Measurements from ENCODE around the gene GNG12. TPM values are rescaled to one million over a fixed set of nuclear protein-coding genes. Genes with fewer than 3 reads are reported as not detected.

GNG12 gene
- total RNA-seq, 1 donor, result 201 TPM

DNA sequence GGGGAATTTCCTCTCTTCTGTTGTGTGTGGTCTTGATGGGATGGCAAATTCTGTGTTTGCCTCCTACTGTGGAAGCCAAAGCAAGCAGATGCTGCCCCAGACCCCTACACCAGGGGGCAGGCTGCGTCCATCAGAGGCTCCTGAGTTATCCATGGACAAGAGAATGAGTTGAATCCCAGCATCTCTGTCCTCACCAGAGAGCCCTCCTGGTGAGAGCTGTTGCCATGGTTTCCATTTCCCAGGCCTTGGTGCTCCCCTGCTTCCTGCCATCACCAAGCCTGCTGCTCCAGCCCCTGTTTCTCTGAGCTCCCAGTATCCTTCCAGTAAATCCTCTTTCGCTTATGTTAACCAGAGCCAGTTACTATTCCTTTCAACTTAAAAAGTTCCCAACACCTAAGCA lies 20.4 kb upstream of the GNG12 start:
- H3K4me3 ChIP-seq (ENCODE audit: low read depth, low read length), result no peak overlapping the region
- TF ChIP-seq, protein P1, sequence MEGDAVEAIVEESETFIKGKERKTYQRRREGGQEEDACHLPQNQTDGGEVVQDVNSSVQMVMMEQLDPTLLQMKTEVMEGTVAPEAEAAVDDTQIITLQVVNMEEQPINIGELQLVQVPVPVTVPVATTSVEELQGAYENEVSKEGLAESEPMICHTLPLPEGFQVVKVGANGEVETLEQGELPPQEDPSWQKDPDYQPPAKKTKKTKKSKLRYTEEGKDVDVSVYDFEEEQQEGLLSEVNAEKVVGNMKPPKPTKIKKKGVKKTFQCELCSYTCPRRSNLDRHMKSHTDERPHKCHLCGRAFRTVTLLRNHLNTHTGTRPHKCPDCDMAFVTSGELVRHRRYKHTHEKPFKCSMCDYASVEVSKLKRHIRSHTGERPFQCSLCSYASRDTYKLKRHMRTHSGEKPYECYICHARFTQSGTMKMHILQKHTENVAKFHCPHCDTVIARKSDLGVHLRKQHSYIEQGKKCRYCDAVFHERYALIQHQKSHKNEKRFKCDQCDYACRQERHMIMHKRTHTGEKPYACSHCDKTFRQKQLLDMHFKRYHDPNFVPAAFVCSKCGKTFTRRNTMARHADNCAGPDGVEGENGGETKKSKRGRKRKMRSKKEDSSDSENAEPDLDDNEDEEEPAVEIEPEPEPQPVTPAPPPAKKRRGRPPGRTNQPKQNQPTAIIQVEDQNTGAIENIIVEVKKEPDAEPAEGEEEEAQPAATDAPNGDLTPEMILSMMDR (IDR thresholded peaks at IDR 0.05; ENCODE audit: insufficient read depth, low read depth, low read length), result peak; percentile 98
- DNase-seq (ENCODE audit: low read depth), result peak; percentile 79

DNA sequence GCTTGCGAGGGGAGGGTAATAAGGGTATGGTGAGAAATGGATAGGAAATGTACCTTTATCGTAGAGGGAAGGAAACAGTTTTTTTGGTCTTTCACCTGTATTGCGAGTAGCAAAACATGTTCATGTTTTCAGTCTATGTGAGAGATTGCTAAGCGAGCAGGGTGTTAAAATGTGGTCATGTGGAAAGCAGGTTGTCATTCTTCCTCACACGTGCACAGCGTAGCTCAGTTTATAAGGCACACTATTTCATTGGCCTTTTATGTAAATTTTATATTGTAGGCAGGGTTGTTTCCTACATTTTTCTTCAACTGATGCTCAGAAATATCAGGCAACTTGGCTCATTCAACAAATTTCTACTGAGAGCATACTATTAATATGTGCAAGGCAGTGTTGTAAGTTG lies 18.5 kb upstream of the GNG12 start:
- DNase-seq (ENCODE audit: low read depth), result no peak
- TF ChIP-seq, protein P1 (IDR thresholded peaks at IDR 0.05; ENCODE audit: insufficient read depth, low read depth, low read length), result no peak
- no peak overlapping the region for H3K4me3 ChIP-seq (ENCODE audit: low read depth, low read length)

DNA sequence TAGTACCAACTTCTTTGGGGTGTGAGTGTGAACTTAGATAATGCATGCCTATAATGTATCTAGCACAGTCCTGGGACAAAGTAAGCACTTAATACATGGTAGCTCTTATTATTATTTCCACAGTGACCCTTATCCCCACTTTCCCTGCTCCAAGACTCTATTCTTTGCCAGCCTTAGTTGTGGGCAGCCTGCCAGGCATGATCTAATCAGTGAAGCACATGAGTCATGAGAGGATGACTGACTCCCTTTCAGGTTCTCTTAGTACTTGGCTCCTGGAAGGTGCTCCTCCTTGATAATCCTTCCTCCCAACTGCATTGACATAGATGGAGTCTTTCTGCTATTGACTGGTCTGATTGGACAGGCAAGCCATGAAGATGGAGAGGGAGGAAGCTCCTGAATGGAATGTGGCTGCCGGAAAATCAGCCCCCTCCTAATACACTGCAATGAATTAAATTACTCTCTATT lies 17.4 kb upstream of the GNG12 start:
- H3K4me3 ChIP-seq (ENCODE audit: low read depth, low read length), result no peak overlapping the region
- TF ChIP-seq, protein P1 (IDR thresholded peaks at IDR 0.05; ENCODE audit: insufficient read depth, low read depth, low read length), result no peak
- DNase-seq (ENCODE audit: low read depth), result peak; percentile 71

DNA sequence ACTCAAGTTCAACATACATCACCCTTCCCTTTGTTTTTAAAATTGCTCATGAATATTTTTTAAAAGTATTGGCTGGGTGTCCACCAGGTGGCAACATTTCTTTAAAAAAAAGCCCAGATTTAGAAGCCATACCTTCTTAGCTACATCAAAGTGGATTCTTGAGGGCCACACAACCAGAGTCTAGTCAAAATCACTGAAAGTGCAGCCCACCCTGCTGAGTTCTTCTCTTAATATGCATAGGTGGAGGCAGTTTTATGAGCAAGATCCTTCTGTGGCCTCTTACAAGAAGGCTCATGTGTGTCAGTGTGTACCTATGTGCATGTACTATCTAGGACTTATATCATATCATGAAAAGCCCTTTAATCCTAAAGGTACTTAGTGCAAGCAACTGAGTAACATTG lies 16.9 kb upstream of the GNG12 start:
- TF ChIP-seq, protein P1 (IDR thresholded peaks at IDR 0.05; ENCODE audit: insufficient read depth, low read depth, low read length), result peak; percentile 51
- DNase-seq (ENCODE audit: low read depth), result peak; percentile 55
- H3K4me3 ChIP-seq (ENCODE audit: low read depth, low read length), result no peak overlapping the region

DNA sequence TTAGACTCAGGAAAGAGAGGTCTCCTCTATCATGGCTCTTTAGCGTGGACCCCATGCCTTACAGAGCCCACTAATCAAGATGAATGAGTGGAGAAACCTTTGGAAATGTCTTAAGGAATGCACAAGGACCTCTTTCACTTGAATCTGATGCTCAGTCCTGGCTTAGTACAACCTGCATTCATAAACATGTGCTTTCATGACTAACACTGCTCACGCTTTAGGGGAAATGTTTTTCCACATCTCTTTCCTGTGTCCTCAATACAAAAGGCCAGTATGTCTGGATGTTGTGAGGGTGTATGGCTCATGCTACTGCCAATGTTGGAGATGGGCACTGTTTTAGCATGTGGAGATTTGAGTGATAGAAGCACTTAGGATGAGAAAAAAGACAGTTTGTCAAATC lies 14.2 kb upstream of the GNG12 start:
- no peak for DNase-seq (ENCODE audit: low read depth)

DNA sequence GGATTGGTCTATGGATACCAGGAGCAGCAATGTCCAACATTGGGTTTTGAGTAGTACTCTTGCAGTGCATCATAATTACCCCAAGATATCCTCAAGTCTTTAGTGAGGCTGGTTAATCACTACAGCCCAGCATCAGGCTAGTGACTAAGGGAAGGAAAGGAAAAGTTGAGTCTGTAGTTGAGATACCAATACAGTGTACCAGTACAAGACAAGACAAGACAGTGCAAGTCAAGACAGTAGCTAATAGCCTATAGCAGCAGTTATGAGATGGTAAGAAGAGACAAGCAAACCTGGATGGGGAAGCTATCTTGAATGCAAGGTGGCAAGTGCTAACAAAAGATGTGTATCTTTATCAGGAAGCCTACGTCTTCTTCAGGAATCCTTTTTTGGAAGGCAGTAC lies 13.3 kb upstream of the GNG12 start:
- DNase-seq (ENCODE audit: low read depth), result no peak
- TF ChIP-seq, protein P1 (IDR thresholded peaks at IDR 0.05; ENCODE audit: insufficient read depth, low read depth, low read length), result no peak
- H3K4me3 ChIP-seq (ENCODE audit: low read depth, low read length), result no peak overlapping the region

More for the DNA sequence above, 14.2 kb upstream of the GNG12 start:
- H3K4me3 ChIP-seq (ENCODE audit: low read depth, low read length), result no peak overlapping the region
- TF ChIP-seq, protein P1 (IDR thresholded peaks at IDR 0.05; ENCODE audit: insufficient read depth, low read depth, low read length), result no peak

DNA sequence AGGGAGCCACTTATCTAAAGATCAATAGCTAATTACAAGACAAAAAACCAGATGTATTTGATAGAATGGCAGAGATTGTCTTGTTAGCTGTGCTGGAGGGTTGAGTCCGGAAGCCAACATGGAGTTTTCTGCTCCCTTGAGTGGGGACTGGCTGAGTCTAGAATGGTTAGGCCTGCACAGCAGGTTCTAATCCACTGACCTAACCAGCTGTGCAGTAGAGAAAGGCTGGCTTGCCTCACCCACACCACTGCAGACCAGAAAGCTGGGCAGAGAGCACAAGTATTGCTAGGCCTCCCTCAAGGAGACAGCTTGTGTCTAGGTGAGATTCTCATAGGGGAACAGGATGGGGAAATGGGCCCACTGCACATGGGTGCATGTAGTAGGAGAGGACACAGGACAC lies 11.7 kb upstream of the GNG12 start:
- H3K4me3 ChIP-seq (ENCODE audit: low read depth, low read length), result no peak overlapping the region
- DNase-seq (ENCODE audit: low read depth), result no peak
- TF ChIP-seq, protein P1 (IDR thresholded peaks at IDR 0.05; ENCODE audit: insufficient read depth, low read depth, low read length), result no peak

Data from fibroblast of villous mesenchyme (primary cell).